GM23338 (cell line): Measurements from ENCODE around the gene AKIRIN2. TPM values are rescaled to one million over a fixed set of nuclear protein-coding genes. Genes with fewer than 3 reads are reported as not detected.

Source experiments
- CREB1 ChIP-seq: fragments of 250-450 bp; sonication (Bioruptor Pico); IDR thresholded peaks from 2 replicates; pipeline ENCODE4 v1.5.0; 2020; ENCODE audit warnings: low read depth, mild to moderate bottlenecking, moderate library complexity
- ETS1 ChIP-seq: IDR thresholded peaks from 2 replicates; pipeline ENCODE4 v1.6.1; 2016; ENCODE audit warnings: antibody characterized with exemption
- EZH2 ChIP-seq: fragments of 200-600 bp; sonication (generic); IDR thresholded peaks from one replicate; pipeline ENCODE4 v1.8.0; 2017; ENCODE audit warnings: antibody characterized with exemption, mild to moderate bottlenecking, low read depth; ENCODE audit not compliant: unreplicated experiment
- EZH2phosphoT487 ChIP-seq: fragments of 200-600 bp; sonication (generic); IDR thresholded peaks from one replicate; pipeline ENCODE4 v1.8.1; 2018; ENCODE audit warnings: antibody characterized with exemption; ENCODE audit not compliant: unreplicated experiment
- POLR2AphosphoS5 ChIP-seq: IDR thresholded peaks from 2 replicates; pipeline ENCODE4 v1.6.1; 2016; ENCODE audit warnings: antibody characterized with exemption, low read depth
- STAT1 ChIP-seq: IDR thresholded peaks from one replicate; pipeline ENCODE4 v1.6.1; 2016; ENCODE audit warnings: antibody characterized with exemption; ENCODE audit not compliant: unreplicated experiment
- ZNF114 ChIP-seq: fragments of 250-450 bp; sonication (Bioruptor Pico); IDR thresholded peaks from 2 replicates; pipeline ENCODE4 v1.5.0; 2020; ENCODE audit warnings: mild to moderate bottlenecking, moderate library complexity
- ZNF331 ChIP-seq: fragments of 250-450 bp; sonication (Bioruptor Pico); IDR thresholded peaks from 2 replicates; pipeline ENCODE4 v1.5.0; 2020; ENCODE audit warnings: low read depth, mild to moderate bottlenecking, moderate library complexity
- ZNF462 ChIP-seq: fragments of 250-450 bp; sonication (Bioruptor Pico); IDR thresholded peaks from 2 replicates; pipeline ENCODE4 v1.5.0; 2020; ENCODE audit warnings: mild to moderate bottlenecking, moderate library complexity
- polyA plus RNA-seq: library from polyadenylated mRNA; unstranded; fragments of >200 nt; fragmentation: Nextera tagmentation; extraction: Ambion mirVana; gene quantifications from 2 replicates; pipeline ENCODE4 v1.2.1, GENCODE V29; 2016
- total RNA-seq: library from RNA; depleted of rRNA; stranded (reverse); fragments of >200 nt; shearing (Covaris generic); gene quantifications from 2 replicates; pipeline ENCODE4 v1.2.3, GENCODE V29; 2014

The AKIRIN2 gene
- total and polyA plus RNA-seq, 2 experiments from 2014 or later: 62.1 to 98.1 TPM

GRCh38 chr6:87701344-87701675, 723 bp downstream of the AKIRIN2 start (continued):
- TF ChIP-seq ZNF462 (CRISPR knock-in tag) (no peak), CREB1 (CRISPR knock-in tag) (no peak), ETS1 (no peak), ZNF331 (CRISPR knock-in tag) (no peak), POLR2AphosphoS5 (no peak), ZNF114 (CRISPR knock-in tag) (no peak), EZH2phosphoT487 (no peak), EZH2 (no peak), STAT1 (no peak)
